GM12874 (cell line): Measurements from ENCODE around the gene KHDC3L.

Experiments
- CTCF ChIP-seq: IDR thresholded peaks from 2 replicates; pipeline ENCODE4 v1.5.1; 2011; ENCODE audit warnings: low read depth, mild to moderate bottlenecking, control low read depth, low read length, moderate library complexity; ENCODE audit not compliant: insufficient read depth

KHDC3L gene

GRCh38 chr6:73409395-73409794 is 46.9 kb downstream of the KHDC3L start:
- no peak for TF ChIP-seq CTCF

- TF ChIP-seq CTCF = no peak
These were observed 50.6 kb downstream of the KHDC3L start for GRCh38 chr6:73413102-73413501.
